ENCODE measurements around the gene SENP2. TPM values are rescaled to one million over a fixed set of nuclear protein-coding genes. Genes with fewer than 3 reads are reported as not detected.

Gene SENP2
- total and polyA plus RNA-seq, 10 of the 15 experiments (the other 5 are each of a cell fraction or from before 2014, with no cell fraction given), result 9.0 to 42.7 (median 25.1) TPM

DNA sequence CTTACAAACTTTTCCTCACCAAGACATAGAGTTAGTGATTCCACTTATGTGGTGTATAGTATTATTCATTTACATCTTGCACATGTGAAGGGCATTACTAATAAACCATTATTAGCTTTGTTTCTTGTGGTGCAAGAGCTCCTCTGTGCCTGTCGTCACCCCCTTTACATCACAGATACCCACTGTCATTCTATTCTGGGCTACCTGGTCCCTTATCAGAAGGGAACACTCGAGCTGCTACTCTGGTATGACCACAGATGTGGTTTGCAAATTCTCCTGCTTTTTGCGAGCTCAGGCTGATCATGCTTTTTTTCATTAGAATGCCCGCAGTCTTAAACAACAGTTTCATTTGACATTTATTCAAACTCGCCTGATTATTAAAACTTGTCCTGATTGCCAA, 13.9 kb upstream of the SENP2 start:
- intact Hi-C loops (cut with micrococcal nuclease; ENCODE audit: unreplicated experiment) (no loop called here), in situ Hi-C loops (cut with MboI) (no loop called here)
- no peak for ATAC-seq
- Histone ChIP-seq H3K27ac (ENCODE audit: control insufficient read depth, insufficient read depth) (no peak overlapping the region), H3K9me3 (replicated peaks; ENCODE audit: control insufficient read depth, insufficient read depth, low read length) (peaks cover 2% of the 10 kb centered on the region; the same call in 1 of the 3 replicates), H2AFZ (ENCODE audit: control insufficient read depth, low read depth, low read length) (no peak overlapping the region), H3K27me3 (replicated peaks in 1 of 2; ENCODE audit: control insufficient read depth in 2 of 2, insufficient read depth in 2 of 2, low read length in 1 of 2) (no peaks in the 10 kb centered on the region), H3K36me3 (ENCODE audit: control insufficient read depth in 2 of 2, insufficient read depth in 2 of 2, low read length in 1 of 2) (no peaks in the 10 kb centered on the region), H3K4me2 (ENCODE audit: control insufficient read depth, insufficient read depth) (no peak overlapping the region), H4K20me1 (ENCODE audit: control insufficient read depth, insufficient read depth) (no peaks in the 10 kb centered on the region), H3K4me1 (ENCODE audit: control insufficient read depth, insufficient read depth, low read length) (peaks cover 3% of the 10 kb centered on the region; the same call in 1 of the 2 replicates), H3K4me3 (no peak overlapping the region), H3K9ac (ENCODE audit: control insufficient read depth, insufficient read depth, low read length) (no peak overlapping the region), H3K79me2 (ENCODE audit: control insufficient read depth, insufficient read depth, low read length) (no peaks in the 10 kb centered on the region)
- POLR2A ChIA-PET, result interaction anchor here (0.6 to 0.9 kb wide), 3 partner anchors 71 to 252 kb away, joined by 3 to 4 read pairs (median 3); no protein-coding TSS in a partner anchor
- no TSS peak for BruUV-seq (replicated peaks)
- FAIRE-seq, result no peak
- no peak for DNase-seq (ENCODE audit: low read depth, low spot score)
- CTCF ChIA-PET, result interaction anchor here (0.7 to 5.2 kb wide), 7 partner anchors 9 to 218 kb away, joined by 3 to 56 read pairs (median 4); partner anchors contain the start of gene LIPH
- RAD21 ChIA-PET (ENCODE audit: unreplicated experiment), result no interaction called here
- SMC1A ChIA-PET (ENCODE audit: uncharacterized antibody, unreplicated experiment), result interaction anchor here (1.0 to 1.5 kb wide), 5 partner anchors 13 to 209 kb away, joined by 3 to 5 read pairs (median 3); partner anchors contain the start of genes MAP3K13 and SENP2
- 39% methylated on average over 5 of the region's 5 CpGs for WGBS (ENCODE audit: insufficient coverage, insufficient replicate concordance, low lambda C conversion rate, missing lambda C conversion rate)
- no peak for TF ChIP-seq CBX5 (IDR thresholded peaks at IDR 0.05; ENCODE audit: low read depth)
- no peak for TF ChIP-seq CBFB (IDR thresholded peaks at IDR 0.05; ENCODE audit: low read depth)
- TF ChIP-seq TCF7 (IDR thresholded peaks at IDR 0.05; ENCODE audit: borderline replicate concordance), result no peak
- no peak for TF ChIP-seq ZSCAN29 (IDR thresholded peaks at IDR 0.05)
- TF ChIP-seq, protein P1, sequence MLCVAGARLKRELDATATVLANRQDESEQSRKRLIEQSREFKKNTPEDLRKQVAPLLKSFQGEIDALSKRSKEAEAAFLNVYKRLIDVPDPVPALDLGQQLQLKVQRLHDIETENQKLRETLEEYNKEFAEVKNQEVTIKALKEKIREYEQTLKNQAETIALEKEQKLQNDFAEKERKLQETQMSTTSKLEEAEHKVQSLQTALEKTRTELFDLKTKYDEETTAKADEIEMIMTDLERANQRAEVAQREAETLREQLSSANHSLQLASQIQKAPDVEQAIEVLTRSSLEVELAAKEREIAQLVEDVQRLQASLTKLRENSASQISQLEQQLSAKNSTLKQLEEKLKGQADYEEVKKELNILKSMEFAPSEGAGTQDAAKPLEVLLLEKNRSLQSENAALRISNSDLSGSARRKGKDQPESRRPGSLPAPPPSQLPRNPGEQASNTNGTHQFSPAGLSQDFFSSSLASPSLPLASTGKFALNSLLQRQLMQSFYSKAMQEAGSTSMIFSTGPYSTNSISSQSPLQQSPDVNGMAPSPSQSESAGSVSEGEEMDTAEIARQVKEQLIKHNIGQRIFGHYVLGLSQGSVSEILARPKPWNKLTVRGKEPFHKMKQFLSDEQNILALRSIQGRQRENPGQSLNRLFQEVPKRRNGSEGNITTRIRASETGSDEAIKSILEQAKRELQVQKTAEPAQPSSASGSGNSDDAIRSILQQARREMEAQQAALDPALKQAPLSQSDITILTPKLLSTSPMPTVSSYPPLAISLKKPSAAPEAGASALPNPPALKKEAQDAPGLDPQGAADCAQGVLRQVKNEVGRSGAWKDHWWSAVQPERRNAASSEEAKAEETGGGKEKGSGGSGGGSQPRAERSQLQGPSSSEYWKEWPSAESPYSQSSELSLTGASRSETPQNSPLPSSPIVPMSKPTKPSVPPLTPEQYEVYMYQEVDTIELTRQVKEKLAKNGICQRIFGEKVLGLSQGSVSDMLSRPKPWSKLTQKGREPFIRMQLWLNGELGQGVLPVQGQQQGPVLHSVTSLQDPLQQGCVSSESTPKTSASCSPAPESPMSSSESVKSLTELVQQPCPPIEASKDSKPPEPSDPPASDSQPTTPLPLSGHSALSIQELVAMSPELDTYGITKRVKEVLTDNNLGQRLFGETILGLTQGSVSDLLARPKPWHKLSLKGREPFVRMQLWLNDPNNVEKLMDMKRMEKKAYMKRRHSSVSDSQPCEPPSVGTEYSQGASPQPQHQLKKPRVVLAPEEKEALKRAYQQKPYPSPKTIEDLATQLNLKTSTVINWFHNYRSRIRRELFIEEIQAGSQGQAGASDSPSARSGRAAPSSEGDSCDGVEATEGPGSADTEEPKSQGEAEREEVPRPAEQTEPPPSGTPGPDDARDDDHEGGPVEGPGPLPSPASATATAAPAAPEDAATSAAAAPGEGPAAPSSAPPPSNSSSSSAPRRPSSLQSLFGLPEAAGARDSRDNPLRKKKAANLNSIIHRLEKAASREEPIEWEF (IDR thresholded peaks at IDR 0.05; ENCODE audit: insufficient replicate concordance, low read depth, low read length), result no peak
- no peak for TF ChIP-seq NFXL1 (IDR thresholded peaks at IDR 0.05; ENCODE audit: borderline replicate concordance)
- TF ChIP-seq CREB1 (IDR thresholded peaks at IDR 0.05; ENCODE audit: low read depth), result no peak
- TF ChIP-seq, protein P2, sequence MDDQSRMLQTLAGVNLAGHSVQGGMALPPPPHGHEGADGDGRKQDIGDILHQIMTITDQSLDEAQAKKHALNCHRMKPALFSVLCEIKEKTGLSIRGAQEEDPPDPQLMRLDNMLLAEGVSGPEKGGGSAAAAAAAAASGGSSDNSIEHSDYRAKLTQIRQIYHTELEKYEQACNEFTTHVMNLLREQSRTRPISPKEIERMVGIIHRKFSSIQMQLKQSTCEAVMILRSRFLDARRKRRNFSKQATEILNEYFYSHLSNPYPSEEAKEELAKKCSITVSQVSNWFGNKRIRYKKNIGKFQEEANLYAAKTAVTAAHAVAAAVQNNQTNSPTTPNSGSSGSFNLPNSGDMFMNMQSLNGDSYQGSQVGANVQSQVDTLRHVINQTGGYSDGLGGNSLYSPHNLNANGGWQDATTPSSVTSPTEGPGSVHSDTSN (IDR thresholded peaks at IDR 0.05; ENCODE audit: insufficient replicate concordance, low read depth, low read length), result no peak
- TF ChIP-seq, protein P3, sequence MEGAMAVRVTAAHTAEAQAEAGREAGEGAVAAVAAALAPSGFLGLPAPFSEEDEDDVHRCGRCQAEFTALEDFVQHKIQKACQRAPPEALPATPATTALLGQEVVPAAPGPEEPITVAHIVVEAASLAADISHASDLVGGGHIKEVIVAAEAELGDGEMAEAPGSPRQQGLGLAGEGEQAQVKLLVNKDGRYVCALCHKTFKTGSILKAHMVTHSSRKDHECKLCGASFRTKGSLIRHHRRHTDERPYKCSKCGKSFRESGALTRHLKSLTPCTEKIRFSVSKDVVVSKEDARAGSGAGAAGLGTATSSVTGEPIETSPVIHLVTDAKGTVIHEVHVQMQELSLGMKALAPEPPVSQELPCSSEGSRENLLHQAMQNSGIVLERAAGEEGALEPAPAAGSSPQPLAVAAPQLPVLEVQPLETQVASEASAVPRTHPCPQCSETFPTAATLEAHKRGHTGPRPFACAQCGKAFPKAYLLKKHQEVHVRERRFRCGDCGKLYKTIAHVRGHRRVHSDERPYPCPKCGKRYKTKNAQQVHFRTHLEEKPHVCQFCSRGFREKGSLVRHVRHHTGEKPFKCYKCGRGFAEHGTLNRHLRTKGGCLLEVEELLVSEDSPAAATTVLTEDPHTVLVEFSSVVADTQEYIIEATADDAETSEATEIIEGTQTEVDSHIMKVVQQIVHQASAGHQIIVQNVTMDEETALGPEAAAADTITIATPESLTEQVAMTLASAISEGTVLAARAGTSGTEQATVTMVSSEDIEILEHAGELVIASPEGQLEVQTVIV (IDR thresholded peaks at IDR 0.05; ENCODE audit: borderline replicate concordance, partially characterized antibody), result no peak
- no peak for TF ChIP-seq RAD51 (IDR thresholded peaks at IDR 0.05)
- no peak for TF ChIP-seq NRF1 (conservative IDR thresholded peaks at IDR 0.05; ENCODE audit: low read depth, low read length)
- no peak for TF ChIP-seq NR2F1 (conservative IDR thresholded peaks at IDR 0.05)
- TF ChIP-seq MYB (IDR thresholded peaks at IDR 0.05; ENCODE audit: borderline replicate concordance, low read depth, low read length), result no peak
- no peak for TF ChIP-seq ATF7 (IDR thresholded peaks at IDR 0.05; ENCODE audit: low read depth)

All from GM12878 (cell line).